Measurements from ENCODE around the gene DNASE1L2. TPM values are rescaled to one million over a fixed set of nuclear protein-coding genes. Genes with fewer than 3 reads are reported as not detected.
A peak's percentile ranks its signal among the peaks of the same experiment; 100 is the strongest.

DNASE1L2 gene
- total and polyA plus RNA-seq, 2 of the 8 experiments (the other 6 are each of a cell fraction or from before 2014, with no cell fraction given), result 0.35 to 0.97 TPM

DNA sequence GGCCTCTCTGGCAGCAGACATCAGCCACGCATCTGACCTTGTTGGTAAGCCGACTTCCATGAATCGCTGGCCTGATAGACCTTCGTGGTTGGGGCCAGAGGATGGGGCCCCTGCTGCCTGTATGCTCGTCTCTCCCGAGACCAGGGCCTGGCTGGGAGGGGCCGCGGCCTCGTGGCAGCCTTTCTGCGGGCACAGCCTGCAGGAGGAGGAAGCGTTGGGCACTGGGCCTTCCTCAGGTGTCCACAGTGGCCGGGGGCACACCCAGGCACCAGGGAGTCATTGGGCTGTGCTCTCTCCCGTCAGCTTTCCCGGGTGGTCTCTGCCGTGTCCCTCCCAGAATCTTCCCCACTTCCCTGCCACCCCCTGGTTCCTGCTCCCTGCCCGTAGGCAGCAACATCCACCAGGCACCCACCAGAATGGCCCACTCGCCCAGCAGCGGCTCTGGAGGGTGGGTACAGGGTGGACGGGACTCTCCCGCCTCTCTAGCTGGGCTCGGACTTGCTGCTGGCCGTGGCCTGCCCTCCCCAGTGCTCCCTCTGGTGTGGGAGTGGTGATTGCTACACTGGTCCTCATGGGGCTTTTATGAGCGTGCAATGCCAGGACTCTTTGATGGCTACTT is 6.5 kb upstream of the DNASE1L2 start:
- Histone ChIP-seq H2AFZ (ENCODE audit: low read length) (no peak overlapping the region), H3K36me3 (ENCODE audit: control insufficient read depth in 2 of 4, insufficient read depth in 4 of 4, low read length in 3 of 4) (peaks cover 0 to 46% (median 4%) of the 10 kb centered on the region in 4 experiments; a peak in 5 of 8 replicates), H2BK15ac (ENCODE audit: low read length) (no peak overlapping the region), H4K91ac (replicated peaks; ENCODE audit: insufficient read length, low read length) (no peak overlapping the region), H2AK5ac (ENCODE audit: low read depth, low read length) (no peak overlapping the region), H3K9ac (replicated peaks in 1 of 4; ENCODE audit: extremely low read depth in 1 of 4, low read depth in 3 of 4, low read length in 3 of 4) (no peak overlapping the region), H3K4me1 (replicated peaks in 1 of 4; ENCODE audit: control insufficient read depth in 3 of 4, insufficient read depth in 4 of 4, low read length in 3 of 4) (no peaks in the 10 kb centered on the region), H3K4me3 (ENCODE audit: extremely low read depth in 1 of 4, insufficient read depth in 2 of 4, low read depth in 3 of 4, low read length in 4 of 4) (no peak overlapping the region), H3K14ac (ENCODE audit: insufficient read length) (no peak overlapping the region), H2BK20ac (ENCODE audit: low read length) (no peak overlapping the region), H3K4me2 (ENCODE audit: insufficient read depth in 1 of 2, low read depth in 2 of 2, low read length in 2 of 2) (no peak overlapping the region), H4K20me1 (replicated peaks in 1 of 2; ENCODE audit: control insufficient read depth in 1 of 2, insufficient read depth in 2 of 2, low read length in 2 of 2) (peaks cover 9 to 19% of the 10 kb centered on the region in 2 experiments), H2BK12ac (ENCODE audit: low read depth, low read length) (no peak overlapping the region), H3K56ac (replicated peaks; ENCODE audit: insufficient read length, low read depth, low read length) (no peak overlapping the region), H3K23me2 (ENCODE audit: low read depth, low read length) (no peaks in the 10 kb centered on the region), H3K23ac (ENCODE audit: insufficient read length) (no peak overlapping the region), H2BK120ac (replicated peaks; ENCODE audit: low read depth, low read length) (no peak overlapping the region), H3K79me2 (ENCODE audit: control insufficient read depth in 1 of 2, insufficient read depth in 2 of 2, low read length in 2 of 2) (peaks cover 3 to 21% of the 10 kb centered on the region in 2 experiments; a peak in 2 of 4 replicates), H4K8ac (ENCODE audit: extremely low read depth, insufficient read depth, low read length) (0 out of 2 replicates have a peak overlapping the region, but pooled peaks have one; percentile 25), H3K27ac (ENCODE audit: low read depth, low read length) (no peak overlapping the region), H3K4ac (replicated peaks; ENCODE audit: insufficient read length, low read depth, low read length) (no peak overlapping the region), H4K5ac (ENCODE audit: insufficient read length, low read depth, low read length) (no peak overlapping the region), H3K18ac (ENCODE audit: extremely low read depth, low read length) (no peak overlapping the region), H3K27me3 (replicated peaks in 1 of 4; ENCODE audit: control insufficient read depth in 3 of 4, extremely low read depth in 1 of 4, insufficient read depth in 3 of 4, low read length in 3 of 4) (no peaks in the 10 kb centered on the region), H2BK5ac (ENCODE audit: low read depth, low read length) (no peak overlapping the region), H3K9me3 (ENCODE audit: insufficient read depth in 2 of 2, low read depth in 1 of 2, low read length in 1 of 2) (no peaks in the 10 kb centered on the region), H3K79me1 (ENCODE audit: low read depth, low read length) (peaks cover 3% of the 10 kb centered on the region; the same call in 1 of the 2 replicates)
- 92% methylated on average over 23 of the region's 23 CpGs; no CpG with 5 or more reads in 1 of the 2 experiments for WGBS, 2 experiments (ENCODE audit: extremely low coverage in 1 of 2, insufficient coverage in 1 of 2, insufficient read length in 1 of 2, insufficient replicate concordance in 2 of 2, low coverage in 1 of 2, low lambda C conversion rate in 2 of 2, missing lambda C conversion rate in 1 of 2)
- FAIRE-seq, result no peak
- DNase-seq (ENCODE audit: low read depth in 1 of 2, low spot score in 2 of 2), result no peak
- POLR2A ChIA-PET (ENCODE audit: partially characterized antibody), result interaction anchor here (1.3 to 6.7 kb wide), 4 partner anchors 9 to 61 kb away, joined by 4 to 37 read pairs (median 20); partner anchors contain the start of gene BRICD5
- CTCF ChIA-PET (ENCODE audit: partially characterized antibody), result no interaction called here
- TF ChIP-seq TBP (IDR thresholded peaks at IDR 0.05; ENCODE audit: low read depth, low read length) (no peak), CREB1 (IDR thresholded peaks at IDR 0.05) (no peak), FOSL1 (IDR thresholded peaks at IDR 0.05; ENCODE audit: insufficient read depth, low read depth, low read length) (no peak), TAF7 (optimal IDR thresholded peaks at IDR 0.05; ENCODE audit: borderline replicate concordance, low read depth, low read length) (no peak), CBX8 (IDR thresholded peaks at IDR 0.05; ENCODE audit: borderline replicate concordance, low read depth, low read length) (no peak), JUND (IDR thresholded peaks at IDR 0.05; ENCODE audit: low read length) (no peak), GTF2F1 (IDR thresholded peaks at IDR 0.05; ENCODE audit: borderline replicate concordance, low read depth, low read length) (no peak), EP300 (IDR thresholded peaks at IDR 0.05; ENCODE audit: borderline replicate concordance in 1 of 2, low read depth in 2 of 2, low read length in 2 of 2) (no peak), TCF12 (IDR thresholded peaks at IDR 0.05; ENCODE audit: low read depth, low read length) (no peak)
- TF ChIP-seq, protein P1, sequence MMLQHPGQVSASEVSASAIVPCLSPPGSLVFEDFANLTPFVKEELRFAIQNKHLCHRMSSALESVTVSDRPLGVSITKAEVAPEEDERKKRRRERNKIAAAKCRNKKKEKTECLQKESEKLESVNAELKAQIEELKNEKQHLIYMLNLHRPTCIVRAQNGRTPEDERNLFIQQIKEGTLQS (IDR thresholded peaks at IDR 0.05; ENCODE audit: insufficient read depth, low read depth, low read length), result no peak

Data from H1 (cell line).